Lung (tissue), 12 donors: ENCODE results near the gene TMEM86B. TPM values are rescaled to one million over a fixed set of nuclear protein-coding genes. Genes with fewer than 3 reads are reported as not detected.
A peak's percentile ranks its signal among the peaks of the same experiment; 100 is the strongest.

Experiments used
- ATAC-seq: fragments of 200-7000 bp; cut with Tn5 transposase; one replicate; pipeline ENCODE4 v1.9.1; 2020; ENCODE audit warnings: moderate number of reproducible peaks; ENCODE audit not compliant: insufficient read depth, low FRiP score
- DNase-seq, 3 donors: peaks; one replicate each; pipeline ENCODE4 v3.0.0-alpha.2; 2013 to 2017
- H3K27ac ChIP-seq, 2 donors: one replicate each; pipeline ENCODE4 v1.5.1; 2013; ENCODE audit warnings: mild to moderate bottlenecking in 2 of 2, moderate library complexity in 2 of 2, control low read depth in 1 of 2, inconsistent platforms in 1 of 2, low read depth in 1 of 2, low read length in 1 of 2
- H3K27me3 ChIP-seq, 3 donors: one replicate each; pipeline ENCODE4 v1.5.1; 2013; ENCODE audit warnings: low read length in 2 of 3; ENCODE audit not compliant: control insufficient read depth in 3 of 3, insufficient read depth in 3 of 3
- H3K36me3 ChIP-seq, 4 donors: one replicate each; pipeline ENCODE4 v1.5.1; 2013; ENCODE audit warnings: low read length in 4 of 4, mild to moderate bottlenecking in 1 of 4, moderate library complexity in 1 of 4; ENCODE audit not compliant: control insufficient read depth in 4 of 4, insufficient read depth in 4 of 4
- H3K4me1 ChIP-seq, 5 donors: one replicate each; pipeline ENCODE4 v1.5.1; 2013; ENCODE audit warnings: low read length in 5 of 5, mild to moderate bottlenecking in 2 of 5, moderate library complexity in 1 of 5; ENCODE audit not compliant: control insufficient read depth in 5 of 5, insufficient read depth in 5 of 5
- H3K4me3 ChIP-seq: one replicate; pipeline ENCODE4 v1.5.1; 2013; ENCODE audit warnings: mild to moderate bottlenecking, control low read depth, moderate library complexity
- H3K9ac ChIP-seq, 2 donors: one replicate each; pipeline ENCODE4 v1.5.1; 2013; ENCODE audit warnings: low read length in 2 of 2, control low read depth in 1 of 2; ENCODE audit not compliant: insufficient read depth in 1 of 2
- H3K9me3 ChIP-seq, 4 donors: one replicate each; pipeline ENCODE4 v1.5.1; 2013; ENCODE audit warnings: low read length in 3 of 4, mild to moderate bottlenecking in 1 of 4, moderate library complexity in 1 of 4; ENCODE audit not compliant: control insufficient read depth in 4 of 4, insufficient read depth in 3 of 4
- CTCF ChIP-seq: IDR thresholded peaks from 2 replicates; pipeline ENCODE4 v1.5.1; 2012; ENCODE audit warnings: mild to moderate bottlenecking; ENCODE audit errors: control extremely low read depth, extremely low read depth
- WGBS, 2 donors: extraction: QIAGEN DNeasy Blood & Tissue Kit; methylation state at CpG; one replicate each; pipeline ENCODE4 v1.1.7; 2013; 5-methylcytosine and 5-hydroxymethylcytosine counted together
- polyA plus RNA-seq, 2 donors: library from polyadenylated mRNA; stranded (reverse); fragments of 200-250 nt; gene quantifications; one replicate each; pipeline ENCODE4 v1.2.1, GENCODE V29; 2013
- total RNA-seq, 2 donors: library from RNA; depleted of rRNA in 1 of 2; stranded (reverse); fragments of >200 nt in 1 of 2; gene quantifications; one replicate each; pipeline ENCODE4 v1.2.1, GENCODE V29; 2014 to 2021
- donor health status: control.
- donor health status: control.
- donor health status: Bipolar disorder and iron deficiency.
- donor health status: healthy.
- donor health status: DM: yes; HTN: yes; CAD: no.

TMEM86B gene
- total and polyA plus RNA-seq, 4 donors, result 1.8 to 5.3 (median 4.3) TPM

- no peak for TF ChIP-seq CTCF
- ATAC-seq (no peak), DNase-seq (no peak)
- Histone ChIP-seq H3K4me1 (peaks cover 8 to 35% (median 9%) of the 10 kb centered on the region in 5 donors), H3K36me3 (peaks cover 0 to 11% (median 4%) of the 10 kb centered on the region in 4 donors), H3K4me3 (no peak overlapping the region), H3K9ac (no peak overlapping the region), H3K9me3 (no peaks in the 10 kb centered on the region), H3K27me3 (no peaks in the 10 kb centered on the region), H3K27ac (peak overlapping the region in 1 of 2 donors; percentile 75)
- 23 to 60% methylated on average over 6 of the region's 6 CpGs for WGBS, 2 donors
Measured at GRCh38 chr19:55254625-55254977, 26.0 kb upstream of the TMEM86B start.

- TF ChIP-seq CTCF, result no peak
- Histone ChIP-seq H3K27ac (peak overlapping the region in 1 of 2 donors; percentile 75), H3K9me3 (no peaks in the 10 kb centered on the region), H3K4me3 (no peak overlapping the region), H3K27me3 (no peaks in the 10 kb centered on the region), H3K9ac (no peak overlapping the region), H3K4me1 (peaks cover 6 to 35% (median 9%) of the 10 kb centered on the region in 5 donors), H3K36me3 (peaks cover 0 to 11% (median 4%) of the 10 kb centered on the region in 4 donors)
- DNase-seq (no peak), ATAC-seq (no peak)
- WGBS, 2 donors, result 27 to 58% methylated on average over 23 of the region's 23 CpGs
Measured at GRCh38 chr19:55253842-55254624, 25.5 kb upstream of the TMEM86B start.

- peaks cover 0 to 11% (median 4%) of the 10 kb centered on the region in 4 donors for H3K36me3 ChIP-seq
- DNase-seq (no peak), ATAC-seq (no peak)
- no peak overlapping the region for H3K4me3 ChIP-seq
- TF ChIP-seq CTCF, result no peak
- no peak overlapping the region for H3K9ac ChIP-seq
- peaks cover 6 to 39% (median 9%) of the 10 kb centered on the region in 5 donors for H3K4me1 ChIP-seq
- no peaks in the 10 kb centered on the region for H3K9me3 ChIP-seq
- WGBS, 2 donors, result 60 to 77% methylated on average over 21 of the region's 21 CpGs
- no peak overlapping the region for H3K27ac ChIP-seq
- no peaks in the 10 kb centered on the region for H3K27me3 ChIP-seq
Measured at GRCh38 chr19:55252760-55253663, 24.4 kb upstream of the TMEM86B start.
